Astrocyte of the cerebellum (primary cell): ENCODE results near the gene WNT9A.

ENCODE experiments used
- DNase-seq: peaks from one replicate; pipeline ENCODE4 v3.0.0-alpha.2; 2011; ENCODE audit warnings: low read depth
- H3K4me3 ChIP-seq: 2 replicates; pipeline ENCODE4 v1.5.1; 2011; ENCODE audit warnings: mild to moderate bottlenecking, low read depth, low read length, moderate library complexity
- CTCF ChIP-seq: IDR thresholded peaks from 2 replicates; pipeline ENCODE4 v1.5.1; 2012; ENCODE audit warnings: low read length, low read depth, moderate library complexity, mild to moderate bottlenecking; ENCODE audit errors: missing control alignments
- in situ Hi-C: cut with HindIII; loops from 2 replicates; pipeline ENCODE4 v1.10.0; 2017; ENCODE audit warnings: low sequenced_read_pairs

The WNT9A gene

GRCh38 chr1:227945891-227946623 lies 1.7 kb downstream of the WNT9A start:
- in situ Hi-C loops = loop anchor here (25.0 kb wide), 1 partner anchor 184 kb away; no protein-coding TSS in a partner anchor
- DNase-seq = no peak
- peak overlapping the region; percentile 52 for H3K4me3 ChIP-seq
- TF ChIP-seq CTCF = no peak

GRCh38 chr1:227944931-227945890 lies 2.5 kb downstream of the WNT9A start:
- TF ChIP-seq CTCF = no peak
- in situ Hi-C loops = loop anchor here (25.0 kb wide), 1 partner anchor 183 kb away; no protein-coding TSS in a partner anchor
- H3K4me3 ChIP-seq = peak overlapping the region; percentile 52
- no peak for DNase-seq

- TF ChIP-seq CTCF = no peak
- DNase-seq = no peak
Observed at GRCh38 chr1:227944090-227944930, 3.4 kb downstream of the WNT9A start.

GRCh38 chr1:227943381-227944089 lies 4.2 kb downstream of the WNT9A start:
- H3K4me3 ChIP-seq = no peak overlapping the region
- no peak for TF ChIP-seq CTCF
- in situ Hi-C loops = loop anchor here (25.0 kb wide), 1 partner anchor 181 kb away; no protein-coding TSS in a partner anchor
- no peak for DNase-seq

More at GRCh38 chr1:227944090-227944930, 3.4 kb downstream of the WNT9A start:
- in situ Hi-C loops = loop anchor here (25.0 kb wide), 1 partner anchor 182 kb away; no protein-coding TSS in a partner anchor
- H3K4me3 ChIP-seq = no peak overlapping the region

- H3K4me3 ChIP-seq = no peak overlapping the region
- in situ Hi-C loops = loop anchor here (25.0 kb wide), 1 partner anchor 180 kb away; no protein-coding TSS in a partner anchor
- no peak for TF ChIP-seq CTCF
- DNase-seq = no peak
Observed at GRCh38 chr1:227942716-227943261, 4.9 kb downstream of the WNT9A start.
